Neural progenitor cell (in vitro differentiated cells): Measurements from ENCODE around the gene ACOXL. TPM values are rescaled to one million over a fixed set of nuclear protein-coding genes. Genes with fewer than 3 reads are reported as not detected.
A peak's percentile ranks its signal among the peaks of the same experiment; 100 is the strongest.

Experiments
- DNase-seq: peaks from one replicate; pipeline ENCODE4 v3.0.0-alpha.2; 2016; ENCODE audit warnings: low spot score
- H2AFZ ChIP-seq: fragments of 200-600 bp; sonication (generic); replicated peaks from 2 replicates; pipeline ENCODE4 v1.6.1; 2016; ENCODE audit warnings: antibody characterized with exemption
- H3F3A ChIP-seq: fragments of 200-600 bp; sonication (generic); 2 replicates; pipeline ENCODE4 v1.6.1; 2016; ENCODE audit warnings: antibody characterized with exemption, low read depth
- H3K27ac ChIP-seq: fragments of 200-600 bp; sonication (generic); 2 replicates; pipeline ENCODE4 v1.5.1; 2016; ENCODE audit warnings: mild to moderate bottlenecking
- H3K27me3 ChIP-seq: fragments of 200-600 bp; sonication (generic); 2 replicates; pipeline ENCODE4 v1.6.1; 2016; ENCODE audit warnings: mild to moderate bottlenecking, moderate library complexity
- H3K36me3 ChIP-seq: fragments of 200-600 bp; sonication (generic); 2 replicates; pipeline ENCODE4 v1.5.1; 2016
- H3K4me1 ChIP-seq: fragments of 200-600 bp; sonication (generic); 2 replicates; pipeline ENCODE4 v1.6.1; 2016; ENCODE audit warnings: mixed run types
- H3K4me2 ChIP-seq: fragments of 200-600 bp; sonication (generic); 2 replicates; pipeline ENCODE4 v1.6.1; 2016
- H3K4me3 ChIP-seq: fragments of 200-600 bp; sonication (generic); 2 replicates; pipeline ENCODE4 v1.5.1; 2016
- H3K79me2 ChIP-seq: fragments of 200-600 bp; sonication (generic); 2 replicates; pipeline ENCODE4 v1.6.1; 2016; ENCODE audit warnings: low read depth
- H3K9ac ChIP-seq: fragments of 200-600 bp; sonication (generic); 2 replicates; pipeline ENCODE4 v1.6.1; 2016
- H3K9me3 ChIP-seq: fragments of 200-600 bp; sonication (generic); 2 replicates; pipeline ENCODE4 v1.5.1; 2016; ENCODE audit warnings: low read depth
- H4K20me1 ChIP-seq: fragments of 200-600 bp; sonication (generic); 2 replicates; pipeline ENCODE4 v1.6.1; 2016; ENCODE audit warnings: low read depth
- H3K27ac Mint-ChIP-seq: 3 replicates; pipeline ENCODE4 v1.8.0; 2021; ENCODE audit warnings: mixed read lengths
- H3K27me3 Mint-ChIP-seq: 2 replicates; pipeline ENCODE4 v1.8.0; 2022; ENCODE audit warnings: low read depth, mild to moderate bottlenecking, inconsistent platforms, moderate library complexity, mixed read lengths; ENCODE audit not compliant: insufficient read depth
- H3K36me3 Mint-ChIP-seq: 3 replicates; pipeline ENCODE4 v1.8.0; 2021; ENCODE audit warnings: mixed read lengths
- H3K4me1 Mint-ChIP-seq: 3 replicates; pipeline ENCODE4 v1.8.0; 2021; ENCODE audit warnings: mixed read lengths
- H3K4me3 Mint-ChIP-seq: 3 replicates; pipeline ENCODE4 v1.8.0; 2021; ENCODE audit warnings: mild to moderate bottlenecking, moderate library complexity, mixed read lengths
- H3K9me3 Mint-ChIP-seq: 3 replicates; pipeline ENCODE4 v1.8.0; 2020; ENCODE audit warnings: mixed read lengths
- CTCF ChIP-seq: fragments of 200-600 bp; sonication (generic); IDR thresholded peaks from 2 replicates; pipeline ENCODE4 v1.5.1; 2017; ENCODE audit warnings: antibody characterized with exemption, mild to moderate bottlenecking
- EZH2 ChIP-seq: fragments of 200-600 bp; sonication (generic); IDR thresholded peaks from 2 replicates; pipeline ENCODE4 v1.6.1; 2017; ENCODE audit warnings: antibody characterized with exemption, mild to moderate bottlenecking, moderate library complexity
- EZH2phosphoT487 ChIP-seq: fragments of 200-600 bp; sonication (generic); IDR thresholded peaks from 2 replicates; pipeline ENCODE4 v1.6.1; 2017; ENCODE audit warnings: antibody characterized with exemption
- total RNA-seq: library from RNA; depleted of rRNA; stranded (reverse); fragments of >200 nt; gene quantifications from 2 replicates; pipeline ENCODE4 v1.2.3, GENCODE V29; 2015; ENCODE audit warnings: low replicate concordance

The ACOXL gene
- total RNA-seq, 1 donor from 2014 or later = 2.9 TPM

GRCh38 chr2:110712737-110713136, 19.6 kb upstream of the ACOXL start:
- Histone ChIP-seq H3K36me3 (no peaks in the 10 kb centered on the region), H3K4me1 (no peaks in the 10 kb centered on the region), H3K27ac (no peak overlapping the region), H3F3A (no peaks in the 10 kb centered on the region), H3K9ac (no peak overlapping the region), H3K79me2 (no peaks in the 10 kb centered on the region), H4K20me1 (no peaks in the 10 kb centered on the region), H3K4me3 (no peak overlapping the region), H3K4me2 (no peak overlapping the region), H3K9me3 (no peaks in the 10 kb centered on the region), H3K27me3 (no peaks in the 10 kb centered on the region), H2AFZ (no peak overlapping the region)
- Mint-ChIP-seq H3K4me3 (no peak overlapping the region), H3K27ac (no peak overlapping the region), H3K4me1 (no peaks in the 10 kb centered on the region), H3K36me3 (no peaks in the 10 kb centered on the region), H3K27me3 (peaks cover 2% of the 10 kb centered on the region), H3K9me3 (no peaks in the 10 kb centered on the region)
- no peak for TF ChIP-seq EZH2
- DNase-seq = no peak

GRCh38 chr2:110713513-110714362, 18.6 kb upstream of the ACOXL start:
- no peaks in the 10 kb centered on the region for H3K4me1 Mint-ChIP-seq
- H3K27me3 Mint-ChIP-seq = peaks cover 2% of the 10 kb centered on the region
- Histone ChIP-seq H3K27me3 (no peaks in the 10 kb centered on the region), H3K4me1 (no peaks in the 10 kb centered on the region), H3K9ac (no peak overlapping the region), H3K9me3 (no peaks in the 10 kb centered on the region), H3K36me3 (no peaks in the 10 kb centered on the region), H2AFZ (no peak overlapping the region), H3K79me2 (no peaks in the 10 kb centered on the region), H3F3A (no peaks in the 10 kb centered on the region), H3K27ac (no peak overlapping the region), H3K4me2 (no peak overlapping the region), H4K20me1 (no peaks in the 10 kb centered on the region), H3K4me3 (no peak overlapping the region)
- no peak overlapping the region for H3K27ac Mint-ChIP-seq
- no peaks in the 10 kb centered on the region for H3K36me3 Mint-ChIP-seq
- no peaks in the 10 kb centered on the region for H3K9me3 Mint-ChIP-seq
- no peak for TF ChIP-seq CTCF
- TF ChIP-seq EZH2phosphoT487 = no peak
- TF ChIP-seq EZH2 = no peak
- DNase-seq = no peak
- H3K4me3 Mint-ChIP-seq = no peak overlapping the region

- H3K27me3 Mint-ChIP-seq = peaks cover 2% of the 10 kb centered on the region
- no peaks in the 10 kb centered on the region for H3K4me1 ChIP-seq
These were observed 17.7 kb upstream of the ACOXL start for GRCh38 chr2:110714452-110715224.

GRCh38 chr2:110716959-110717645, 15.3 kb upstream of the ACOXL start:
- Histone ChIP-seq H3F3A (no peaks in the 10 kb centered on the region), H3K4me1 (no peaks in the 10 kb centered on the region), H3K4me2 (no peak overlapping the region), H3K4me3 (no peak overlapping the region), H3K9ac (no peak overlapping the region), H3K27ac (no peak overlapping the region), H3K27me3 (no peaks in the 10 kb centered on the region), H3K79me2 (no peaks in the 10 kb centered on the region), H4K20me1 (no peaks in the 10 kb centered on the region), H3K9me3 (no peaks in the 10 kb centered on the region), H2AFZ (no peak overlapping the region), H3K36me3 (no peaks in the 10 kb centered on the region)
- Mint-ChIP-seq H3K27ac (no peak overlapping the region), H3K4me3 (no peak overlapping the region), H3K27me3 (peaks cover 9% of the 10 kb centered on the region), H3K9me3 (no peaks in the 10 kb centered on the region), H3K4me1 (no peaks in the 10 kb centered on the region), H3K36me3 (no peaks in the 10 kb centered on the region)
- TF ChIP-seq CTCF = no peak
- no peak for TF ChIP-seq EZH2
- TF ChIP-seq EZH2phosphoT487 = no peak
- DNase-seq = no peak

More at GRCh38 chr2:110714452-110715224, 17.7 kb upstream of the ACOXL start:
- Histone ChIP-seq H3K4me3 (no peak overlapping the region), H3K27me3 (no peaks in the 10 kb centered on the region), H3K9ac (no peak overlapping the region), H4K20me1 (no peaks in the 10 kb centered on the region), H3K27ac (no peak overlapping the region), H3K79me2 (no peaks in the 10 kb centered on the region), H2AFZ (peak overlapping the region; percentile 74), H3K36me3 (no peaks in the 10 kb centered on the region), H3K4me2 (no peak overlapping the region), H3F3A (no peaks in the 10 kb centered on the region), H3K9me3 (no peaks in the 10 kb centered on the region)
- Mint-ChIP-seq H3K4me1 (no peaks in the 10 kb centered on the region), H3K36me3 (no peaks in the 10 kb centered on the region), H3K9me3 (no peaks in the 10 kb centered on the region), H3K4me3 (no peak overlapping the region), H3K27ac (no peak overlapping the region)
- TF ChIP-seq EZH2phosphoT487 = no peak
- DNase-seq = no peak
